ENCODE data around the gene DNAI1.

DNAI1 gene

GRCh38 chr9:34550016-34550680, 91.5 kb downstream of the DNAI1 start:
- no peak for DNase-seq
- in situ Hi-C loops (cut with HindIII; ENCODE audit: low pct_ligation_motif_present, low pct_unique_long_range_greater_than_20kb, low sequenced_read_pairs): no loop called here

- in situ Hi-C loops (cut with HindIII; ENCODE audit: low pct_ligation_motif_present, low pct_unique_long_range_greater_than_20kb, low sequenced_read_pairs): no loop called here
- DNase-seq: no peak
Observed at GRCh38 chr9:34550681-34551270, 92.2 kb downstream of the DNAI1 start.

GRCh38 chr9:34551751-34552605, 93.4 kb downstream of the DNAI1 start:
- DNase-seq: no peak
- in situ Hi-C loops (cut with HindIII; ENCODE audit: low pct_ligation_motif_present, low pct_unique_long_range_greater_than_20kb, low sequenced_read_pairs): no loop called here

GRCh38 chr9:34552606-34552981, 94.0 kb downstream of the DNAI1 start:
- DNase-seq: no peak
- in situ Hi-C loops (cut with HindIII; ENCODE audit: low pct_ligation_motif_present, low pct_unique_long_range_greater_than_20kb, low sequenced_read_pairs): no loop called here

- in situ Hi-C loops (cut with HindIII; ENCODE audit: low pct_ligation_motif_present, low pct_unique_long_range_greater_than_20kb, low sequenced_read_pairs): no loop called here
- DNase-seq: no peak
Observed at GRCh38 chr9:34552986-34553385, 94.4 kb downstream of the DNAI1 start.

- DNase-seq: no peak
- in situ Hi-C loops (cut with HindIII; ENCODE audit: low pct_ligation_motif_present, low pct_unique_long_range_greater_than_20kb, low sequenced_read_pairs): no loop called here
Observed at GRCh38 chr9:34553511-34554021, 95.0 kb downstream of the DNAI1 start.

- in situ Hi-C loops (cut with HindIII; ENCODE audit: low pct_ligation_motif_present, low pct_unique_long_range_greater_than_20kb, low sequenced_read_pairs): no loop called here
Observed at GRCh38 chr9:34554211-34555001, 95.8 kb downstream of the DNAI1 start.

GRCh38 chr9:34555002-34555348, 96.4 kb downstream of the DNAI1 start:
- in situ Hi-C loops (cut with HindIII; ENCODE audit: low pct_ligation_motif_present, low pct_unique_long_range_greater_than_20kb, low sequenced_read_pairs): no loop called here
- no peak for DNase-seq

More at GRCh38 chr9:34554211-34555001, 95.8 kb downstream of the DNAI1 start:
- no peak for DNase-seq

- in situ Hi-C loops (cut with HindIII; ENCODE audit: low pct_ligation_motif_present, low pct_unique_long_range_greater_than_20kb, low sequenced_read_pairs): no loop called here
- no peak for DNase-seq
Observed at GRCh38 chr9:34555500-34555899, 96.9 kb downstream of the DNAI1 start.

- no peak for DNase-seq
- in situ Hi-C loops (cut with HindIII; ENCODE audit: low pct_ligation_motif_present, low pct_unique_long_range_greater_than_20kb, low sequenced_read_pairs): no loop called here
Observed at GRCh38 chr9:34555936-34556525, 97.4 kb downstream of the DNAI1 start.

- no peak for DNase-seq
- in situ Hi-C loops (cut with HindIII; ENCODE audit: low pct_ligation_motif_present, low pct_unique_long_range_greater_than_20kb, low sequenced_read_pairs): no loop called here
Observed at GRCh38 chr9:34556949-34557348, 98.3 kb downstream of the DNAI1 start.

- in situ Hi-C loops (cut with HindIII; ENCODE audit: low pct_ligation_motif_present, low pct_unique_long_range_greater_than_20kb, low sequenced_read_pairs): no loop called here
- no peak for DNase-seq
Observed at GRCh38 chr9:34557426-34558321, 99.1 kb downstream of the DNAI1 start.

- in situ Hi-C loops (cut with HindIII; ENCODE audit: low pct_ligation_motif_present, low pct_unique_long_range_greater_than_20kb, low sequenced_read_pairs): no loop called here
- no peak for DNase-seq
Observed at GRCh38 chr9:34558364-34558763, 99.8 kb downstream of the DNAI1 start.

GRCh38 chr9:34558919-34559623, 100.5 kb downstream of the DNAI1 start:
- DNase-seq: no peak
- in situ Hi-C loops (cut with HindIII; ENCODE audit: low pct_ligation_motif_present, low pct_unique_long_range_greater_than_20kb, low sequenced_read_pairs): no loop called here

GRCh38 chr9:34559624-34560455, 101.2 kb downstream of the DNAI1 start:
- in situ Hi-C loops (cut with HindIII; ENCODE audit: low pct_ligation_motif_present, low pct_unique_long_range_greater_than_20kb, low sequenced_read_pairs): no loop called here
- no peak for DNase-seq

GRCh38 chr9:34560599-34561214, 102.1 kb downstream of the DNAI1 start:
- in situ Hi-C loops (cut with HindIII; ENCODE audit: low pct_ligation_motif_present, low pct_unique_long_range_greater_than_20kb, low sequenced_read_pairs): no loop called here

More at GRCh38 chr9:34560599-34561214, 102.1 kb downstream of the DNAI1 start:
- no peak for DNase-seq
